Stimulated activated CD4-positive, alpha-beta T cell treated with anti-CD3 and anti-CD28 coated beads, Interleukin-1b, Interleukin-23, amount 100 ng/mL, for 24 hours (primary cell): Measurements from ENCODE around the gene OR6S1.
"Not testable (repeated sequence)": the region's sequence is repeated elsewhere in the genome, so short reads cannot be mapped to it uniquely, and the experiment has no call there.

Source experiments
- DNase-seq, 4 experiments: peaks; one replicate each; pipeline ENCODE4 v3.0.0-alpha.2; 2020; ENCODE audit warnings: low read depth in 4 of 4, low spot score in 1 of 4

The OR6S1 gene

GRCh38 chr14:20611277-20611676 is 30.2 kb downstream of the OR6S1 start:
- DNase-seq: no peak

GRCh38 chr14:20610002-20610765 is 31.3 kb downstream of the OR6S1 start:
- DNase-seq: peak in 3 of 4 experiments; percentile 69 to 78 (median 70)

GRCh38 chr14:20609215-20610001 is 32.1 kb downstream of the OR6S1 start:
- no peak for DNase-seq

GRCh38 chr14:20608383-20609110 is 32.9 kb downstream of the OR6S1 start:
- DNase-seq: no peak

GRCh38 chr14:20607617-20608016 is 33.9 kb downstream of the OR6S1 start:
- no peak for DNase-seq

- no peak for DNase-seq
These were observed 34.6 kb downstream of the OR6S1 start for GRCh38 chr14:20606902-20607242.

GRCh38 chr14:20606190-20606901 is 35.1 kb downstream of the OR6S1 start:
- DNase-seq: no peak

- DNase-seq: no peak
These were observed 37.4 kb downstream of the OR6S1 start for GRCh38 chr14:20603813-20604690.

- no peak for DNase-seq
These were observed 38.9 kb downstream of the OR6S1 start for GRCh38 chr14:20602583-20602982.

GRCh38 chr14:20601522-20601921 is 40.0 kb downstream of the OR6S1 start:
- no peak for DNase-seq

GRCh38 chr14:20597108-20597507 is 44.4 kb downstream of the OR6S1 start:
- no peak for DNase-seq

GRCh38 chr14:20595726-20596125 is 45.8 kb downstream of the OR6S1 start:
- not testable (repeated sequence) for DNase-seq

- no peak for DNase-seq
These were observed 48.9 kb downstream of the OR6S1 start for GRCh38 chr14:20592574-20592973.

- no peak for DNase-seq
These were observed 50.3 kb downstream of the OR6S1 start, which contains the start of gene RNASE12 for GRCh38 chr14:20591235-20591634. TSS of gene RNASE12 (minus strand) at chr14:20591376. CDS start at chr14:20590723, 653 bp downstream.
